ENCODE results near the gene PSME1. TPM values are rescaled to one million over a fixed set of nuclear protein-coding genes. Genes with fewer than 3 reads are reported as not detected.

PSME1 gene
- total and polyA plus RNA-seq, 2 donors (not counting 3 experiments of a cell fraction or from before 2014, with no cell fraction given): 98.1 to 135 TPM

DNA sequence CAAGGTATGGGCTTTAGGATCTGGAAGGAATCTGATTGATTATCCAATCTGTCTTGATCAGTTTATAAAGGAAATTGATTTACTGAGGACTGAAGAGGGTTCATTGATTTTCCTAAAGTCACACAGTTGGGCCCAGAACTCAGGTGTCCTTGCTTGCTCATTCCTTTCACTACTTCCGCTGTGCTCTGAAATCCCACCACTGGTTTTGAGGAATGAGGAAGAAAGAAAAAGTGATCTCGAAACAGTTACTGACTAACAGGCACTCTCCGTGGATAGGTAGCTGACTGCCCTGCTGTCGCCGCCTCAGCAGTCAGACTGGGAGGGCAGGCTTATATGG, 5.6 kb upstream of the PSME1 start, which contains the start of gene FITM1:
Gene FITM1, plus strand, starts transcription at position 280 of the 337 bp plus-strand sequence. CDS start 905 bp downstream, outside the sequence.
- no peaks in the 10 kb centered on the region for H4K20me1 ChIP-seq (replicated peaks; ENCODE audit: control insufficient read depth, extremely low read depth, insufficient read depth, low read length)
- no peak within 1 kb of the TSS for H3K9ac ChIP-seq (replicated peaks; ENCODE audit: extremely low read depth, insufficient read depth, low read length)
- ChIA-PET POLR2A (interaction anchor here (0.6 to 1.1 kb wide), 2 partner anchors 10 to 15 kb away, joined by 4 to 5 read pairs; no protein-coding TSS in a partner anchor), CTCF (no interaction called here)
- FAIRE-seq: no peak
- H3K79me2 ChIP-seq (ENCODE audit: control insufficient read depth, insufficient read depth, low read length): no peaks in the 10 kb centered on the region
- no peaks in the 10 kb centered on the region for H3K9me3 ChIP-seq (replicated peaks; ENCODE audit: control insufficient read depth, insufficient read depth, low read length)
- DNase-seq (ENCODE audit: low read depth, low spot score): no peak
- peaks cover under 1% of the 10 kb centered on the region for H3K4me1 ChIP-seq (ENCODE audit: control insufficient read depth, extremely low read depth, insufficient read depth, low read length)
- no peak for TF ChIP-seq EZH2 (IDR thresholded peaks at IDR 0.05; ENCODE audit: borderline replicate concordance, low read depth, low read length, severe bottlenecking)
- TF ChIP-seq MYC (IDR thresholded peaks at IDR 0.05; ENCODE audit: low read depth, low read length): no peak
- TF ChIP-seq, protein P1, sequence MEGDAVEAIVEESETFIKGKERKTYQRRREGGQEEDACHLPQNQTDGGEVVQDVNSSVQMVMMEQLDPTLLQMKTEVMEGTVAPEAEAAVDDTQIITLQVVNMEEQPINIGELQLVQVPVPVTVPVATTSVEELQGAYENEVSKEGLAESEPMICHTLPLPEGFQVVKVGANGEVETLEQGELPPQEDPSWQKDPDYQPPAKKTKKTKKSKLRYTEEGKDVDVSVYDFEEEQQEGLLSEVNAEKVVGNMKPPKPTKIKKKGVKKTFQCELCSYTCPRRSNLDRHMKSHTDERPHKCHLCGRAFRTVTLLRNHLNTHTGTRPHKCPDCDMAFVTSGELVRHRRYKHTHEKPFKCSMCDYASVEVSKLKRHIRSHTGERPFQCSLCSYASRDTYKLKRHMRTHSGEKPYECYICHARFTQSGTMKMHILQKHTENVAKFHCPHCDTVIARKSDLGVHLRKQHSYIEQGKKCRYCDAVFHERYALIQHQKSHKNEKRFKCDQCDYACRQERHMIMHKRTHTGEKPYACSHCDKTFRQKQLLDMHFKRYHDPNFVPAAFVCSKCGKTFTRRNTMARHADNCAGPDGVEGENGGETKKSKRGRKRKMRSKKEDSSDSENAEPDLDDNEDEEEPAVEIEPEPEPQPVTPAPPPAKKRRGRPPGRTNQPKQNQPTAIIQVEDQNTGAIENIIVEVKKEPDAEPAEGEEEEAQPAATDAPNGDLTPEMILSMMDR (IDR thresholded peaks at IDR 0.05; ENCODE audit: extremely low read depth in 1 of 2, insufficient read depth in 1 of 2, low read depth in 1 of 2, low read length in 2 of 2): no peak
- no peak for TF ChIP-seq POLR2A (IDR thresholded peaks at IDR 0.05; ENCODE audit: low read depth, low read length)
- TF ChIP-seq, protein P2, sequence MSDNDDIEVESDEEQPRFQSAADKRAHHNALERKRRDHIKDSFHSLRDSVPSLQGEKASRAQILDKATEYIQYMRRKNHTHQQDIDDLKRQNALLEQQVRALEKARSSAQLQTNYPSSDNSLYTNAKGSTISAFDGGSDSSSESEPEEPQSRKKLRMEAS (IDR thresholded peaks at IDR 0.05; ENCODE audit: insufficient read depth, insufficient read length): no peak
- no TSS peak for BruUV-seq (replicated peaks)
- no peak within 1 kb of the TSS for H3K4me3 ChIP-seq (replicated peaks in 1 of 3; ENCODE audit: insufficient read depth in 1 of 3, low read depth in 1 of 3, low read length in 3 of 3)
- H3K27ac ChIP-seq (ENCODE audit: insufficient read depth, low read depth, low read length): no peak within 1 kb of the TSS
- H3K36me3 ChIP-seq (ENCODE audit: control insufficient read depth in 2 of 2, extremely low read depth in 1 of 2, insufficient read depth in 2 of 2, low read length in 2 of 2): no peaks in the 10 kb centered on the region
- H2AFZ ChIP-seq (ENCODE audit: low read depth, low read length): no peak within 1 kb of the TSS
- H3K9me1 ChIP-seq (replicated peaks; ENCODE audit: control insufficient read depth, extremely low read depth, insufficient read depth, low read length): no peaks in the 10 kb centered on the region
- intact Hi-C loops (cut with micrococcal nuclease) (no loop called here), dilution Hi-C loops (cut with MboI; ENCODE audit: extremely low pct_ligation_motif_present, low sequenced_read_pairs) (no loop called here)
- H3K4me2 ChIP-seq (ENCODE audit: insufficient read depth, low read length): no peak within 1 kb of the TSS
- H3K27me3 ChIP-seq (ENCODE audit: control insufficient read depth in 2 of 2, insufficient read depth in 2 of 2, low read length in 2 of 2): no peaks in the 10 kb centered on the region

Data from endothelial cell of umbilical vein (primary cell).